ENCODE results near the gene SLC22A5.
"Not testable (repeated sequence)": the region's sequence is repeated elsewhere in the genome, so short reads cannot be mapped to it uniquely, and the experiment has no call there.

Gene SLC22A5

DNA sequence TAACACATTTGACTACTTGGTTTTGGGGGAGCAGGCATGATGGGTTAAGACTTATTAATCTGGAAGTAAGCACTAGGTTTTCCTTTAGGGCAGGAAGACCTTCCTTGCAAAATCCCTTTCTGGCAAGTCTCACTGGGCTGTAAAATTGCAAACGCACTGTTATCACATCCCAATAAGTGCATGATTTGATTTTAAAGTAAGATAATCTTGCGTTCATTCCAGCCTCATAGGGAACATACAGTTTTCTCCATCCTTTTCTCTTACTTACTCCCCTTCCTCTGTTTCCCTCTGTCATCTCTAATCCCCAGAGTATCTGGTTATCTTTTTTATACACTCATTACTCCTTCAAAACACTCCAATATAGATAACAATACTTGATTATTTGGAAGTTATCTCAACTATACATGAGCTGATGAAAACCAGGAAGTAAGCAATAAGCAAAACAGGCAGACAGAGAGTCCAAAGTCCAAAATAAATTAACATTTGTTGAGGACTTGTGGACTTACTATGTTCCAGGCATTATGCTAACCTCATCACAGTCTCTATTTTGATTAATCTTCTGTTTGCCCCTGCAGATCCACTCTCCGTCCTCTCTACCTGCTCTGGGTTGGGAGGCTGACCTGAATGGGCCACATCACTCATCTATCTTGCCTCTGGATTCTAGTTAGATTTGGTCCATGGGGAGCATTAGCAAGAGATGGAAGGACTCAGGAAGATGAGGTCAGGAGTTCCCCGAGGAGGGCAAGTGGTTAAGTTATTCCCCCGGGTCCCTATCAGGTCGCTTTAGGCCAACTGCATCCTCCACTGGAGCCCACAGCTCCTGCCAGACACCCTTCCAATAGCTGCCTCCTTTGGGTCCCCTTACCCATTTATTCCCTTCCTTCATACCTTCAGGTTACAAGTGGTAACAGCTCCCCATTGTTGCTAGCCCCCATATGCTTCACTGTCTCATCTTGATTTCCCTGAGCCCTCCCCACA, 60.2 kb downstream of the SLC22A5 start:
- no peak for DNase-seq

DNA sequence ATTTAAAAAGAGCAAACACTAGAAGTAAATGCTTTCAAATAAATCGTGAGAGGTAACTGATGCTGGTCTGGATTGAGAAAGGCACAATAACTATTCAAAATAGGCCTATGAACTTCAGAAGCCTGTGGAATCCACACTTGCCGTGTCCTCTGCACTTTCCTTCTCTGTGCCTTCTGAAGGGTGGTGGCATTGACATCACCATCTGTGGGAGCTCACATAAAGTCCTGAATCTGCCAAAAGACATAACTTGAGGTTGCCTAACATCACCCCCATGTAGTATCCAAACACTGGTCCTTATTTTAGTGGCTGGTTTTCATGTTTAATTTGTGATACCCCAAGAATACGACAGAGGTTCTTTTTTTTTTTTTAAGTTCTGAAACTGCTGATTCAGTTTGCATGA, 61.2 kb downstream of the SLC22A5 start:
- no peak for DNase-seq

DNA sequence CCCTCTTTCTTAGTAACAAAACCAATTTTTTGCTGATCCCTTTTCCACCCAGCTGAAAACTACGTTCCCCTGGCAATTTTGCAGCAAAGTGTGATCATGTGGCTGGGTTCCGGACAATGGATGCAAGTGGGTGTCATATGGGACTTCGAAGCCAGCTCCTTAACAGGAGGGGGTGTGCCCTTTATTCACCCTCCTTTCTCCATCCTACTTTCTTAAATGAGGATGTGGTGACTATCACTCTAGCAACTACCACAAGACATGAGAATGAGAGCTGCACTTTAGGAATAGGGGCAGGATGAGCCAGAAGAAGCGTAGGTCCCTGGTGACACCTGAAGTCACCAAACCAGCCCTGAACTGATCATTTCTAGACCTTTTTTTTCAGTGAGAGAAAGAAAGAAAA, 62.1 kb downstream of the SLC22A5 start:
- no peak for DNase-seq

DNA sequence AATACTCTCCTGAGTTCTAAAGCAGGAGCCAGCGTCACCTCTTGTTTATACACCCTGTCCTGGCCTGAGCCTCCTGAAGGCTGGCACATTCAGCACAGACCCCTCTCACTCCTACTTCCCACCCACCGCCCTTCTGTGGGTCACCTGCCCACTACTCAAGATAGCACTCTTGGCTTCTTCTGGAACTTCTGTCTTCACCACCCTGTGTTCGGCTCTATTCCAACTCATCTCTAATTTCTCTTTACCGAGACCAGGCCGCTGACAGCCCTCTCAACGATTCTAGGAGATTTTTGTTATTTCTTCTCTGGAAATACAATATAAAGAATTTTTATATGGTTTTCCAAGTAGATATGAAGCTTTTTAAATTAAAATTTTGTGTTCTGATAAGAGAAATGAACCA, 63.6 kb downstream of the SLC22A5 start:
- no peak for DNase-seq

DNA sequence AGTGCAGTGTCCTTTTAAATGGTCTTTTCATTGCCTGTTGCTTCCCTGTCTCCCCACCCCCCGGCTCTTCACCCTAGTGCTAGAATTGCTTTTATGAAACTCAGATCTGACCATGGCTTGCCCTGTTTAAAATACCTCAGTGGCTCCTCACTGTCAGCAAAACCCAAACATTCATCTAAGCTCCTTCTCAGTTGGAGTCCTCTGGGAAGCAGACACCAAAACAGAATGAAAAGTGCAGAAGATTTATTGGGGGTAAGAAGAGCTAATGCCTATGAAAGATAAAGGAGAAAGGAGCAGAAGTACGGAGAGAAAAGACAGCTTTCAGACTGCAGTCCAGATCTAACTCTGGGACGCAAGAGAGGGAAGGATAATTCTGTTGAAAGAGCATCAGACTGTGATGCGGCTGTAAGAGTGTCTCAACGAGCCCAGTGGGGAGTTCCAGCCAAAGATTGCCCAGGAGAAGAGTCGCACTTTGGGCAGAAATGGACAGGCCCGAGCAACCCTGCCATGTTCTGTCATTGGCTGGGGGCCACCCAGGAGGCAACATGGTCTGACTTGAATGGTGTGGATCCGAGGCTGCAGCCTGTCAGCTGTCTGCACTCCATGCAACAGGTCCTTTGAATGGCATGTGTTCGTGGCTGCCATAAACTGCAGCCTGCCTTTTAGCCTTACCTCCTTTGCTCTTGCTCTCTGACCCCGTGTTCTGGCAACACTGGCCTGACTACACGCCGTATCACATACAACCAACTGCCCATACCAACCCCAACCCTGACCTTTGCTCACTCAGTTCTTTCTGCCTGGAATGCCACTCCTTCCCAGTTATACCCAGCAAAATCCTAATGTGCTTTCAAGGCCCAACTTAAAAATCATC, 65.1 kb downstream of the SLC22A5 start:
- DNase-seq: no peak

DNA sequence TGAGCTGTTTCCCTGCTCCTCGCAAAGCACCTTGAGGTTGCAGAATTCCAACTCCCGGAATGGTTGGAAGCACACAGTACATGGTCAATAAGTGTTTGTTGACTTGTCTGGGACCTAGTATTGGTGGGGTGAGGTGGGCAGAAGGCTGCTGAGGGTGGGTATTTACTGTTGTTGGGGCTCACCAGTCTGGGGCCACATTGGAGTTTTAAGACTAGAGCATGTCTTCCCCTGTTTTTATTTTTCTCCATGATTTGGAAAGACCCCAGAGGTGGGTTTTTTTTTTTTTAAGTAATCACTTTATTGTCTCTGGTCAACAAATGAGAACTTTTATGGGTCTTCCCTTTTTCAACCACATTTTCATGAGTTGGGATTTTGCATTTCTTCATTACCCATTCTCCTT, 65.9 kb downstream of the SLC22A5 start:
- DNase-seq: no peak

DNA sequence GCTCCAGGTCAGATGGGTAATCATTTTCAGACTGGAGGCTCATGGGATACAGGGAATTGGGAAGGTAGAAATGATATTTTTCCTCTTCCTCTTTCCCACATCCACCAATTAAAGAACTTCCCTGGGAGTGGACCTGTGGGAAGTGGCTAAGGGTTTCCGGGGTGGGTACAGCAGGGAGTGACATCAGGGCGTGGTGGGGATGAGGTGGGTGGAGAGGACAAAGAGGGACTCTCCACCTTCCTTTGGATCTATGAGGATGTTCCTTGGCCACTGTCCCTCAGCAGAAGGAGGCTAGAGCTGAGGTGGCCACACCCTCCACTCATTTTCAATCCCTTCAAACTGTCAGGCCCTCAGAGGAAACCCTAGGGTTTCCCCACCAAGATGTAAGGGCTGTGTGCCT, 66.4 kb downstream of the SLC22A5 start:
- no peak for DNase-seq

DNA sequence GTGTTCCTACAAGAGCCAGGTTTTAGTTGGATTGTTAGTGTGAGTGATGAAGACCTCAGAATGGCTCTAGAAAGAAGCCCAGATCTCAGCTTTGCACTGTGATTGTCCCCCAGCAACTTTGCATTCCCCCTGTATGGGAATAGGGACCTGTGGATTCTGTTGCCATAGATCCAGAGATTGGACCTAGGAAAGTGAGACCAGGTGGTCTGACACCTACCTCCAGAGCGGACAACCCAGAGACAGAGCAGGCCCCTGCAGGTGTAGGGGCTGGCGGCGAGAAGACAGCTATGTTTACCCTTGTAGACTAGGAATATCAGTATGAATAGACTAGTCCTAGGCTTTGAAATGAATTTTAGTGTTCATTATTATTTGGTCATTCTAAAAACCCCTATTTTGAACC, 67.4 kb downstream of the SLC22A5 start:
- DNase-seq: no peak

DNA sequence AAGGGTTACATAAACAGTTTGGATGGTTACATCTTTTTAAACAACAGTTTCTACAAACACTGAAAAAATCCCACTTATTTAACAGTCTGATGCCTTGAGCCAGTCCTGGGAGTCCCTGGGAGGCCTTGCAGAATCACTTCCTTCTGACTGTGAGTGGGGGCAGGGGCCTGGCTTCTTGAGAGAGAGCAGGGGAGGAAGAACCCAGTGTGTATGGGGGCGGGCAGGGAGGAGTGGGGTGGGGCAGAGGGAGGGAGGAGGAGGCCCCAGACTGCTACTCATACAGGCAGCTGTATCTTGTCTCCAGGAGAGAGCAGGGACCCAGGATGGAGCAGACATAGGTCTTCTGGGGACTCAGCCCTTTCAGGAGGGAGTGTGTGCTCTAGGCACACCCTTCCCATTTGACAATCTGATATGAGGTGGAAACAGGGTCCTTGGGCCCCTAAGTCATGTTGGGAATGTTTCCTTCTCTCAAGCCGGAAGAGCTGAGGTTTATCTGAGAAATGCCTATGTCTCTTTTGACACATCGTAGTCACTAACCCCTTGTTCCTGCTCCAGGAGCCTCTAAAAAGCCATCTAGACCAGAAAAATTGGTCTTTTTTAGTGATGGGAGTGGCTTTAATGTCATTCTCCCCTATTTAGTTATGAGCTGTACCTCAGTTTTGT, 68.2 kb downstream of the SLC22A5 start:
- peak; percentile 29 for DNase-seq

DNA sequence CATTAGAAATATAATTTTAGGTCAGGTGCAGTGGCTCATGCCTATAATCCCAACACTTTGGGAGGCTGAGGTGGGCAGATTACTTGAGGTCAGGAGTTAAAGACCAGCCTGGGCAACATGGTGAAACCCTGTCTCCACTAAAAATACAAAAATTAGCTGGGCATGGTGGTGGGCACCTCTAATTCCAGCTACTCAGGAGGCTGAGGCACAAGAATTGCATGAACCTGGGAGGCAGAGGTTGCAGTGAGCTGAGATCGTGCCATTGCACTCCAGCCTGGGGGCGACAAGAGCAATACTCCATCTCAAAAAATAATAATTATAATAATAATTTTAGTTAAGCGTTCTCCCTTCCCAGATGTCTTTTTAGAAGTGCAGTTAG, 68.7 kb downstream of the SLC22A5 start:
- DNase-seq: not testable (repeated sequence)

DNA sequence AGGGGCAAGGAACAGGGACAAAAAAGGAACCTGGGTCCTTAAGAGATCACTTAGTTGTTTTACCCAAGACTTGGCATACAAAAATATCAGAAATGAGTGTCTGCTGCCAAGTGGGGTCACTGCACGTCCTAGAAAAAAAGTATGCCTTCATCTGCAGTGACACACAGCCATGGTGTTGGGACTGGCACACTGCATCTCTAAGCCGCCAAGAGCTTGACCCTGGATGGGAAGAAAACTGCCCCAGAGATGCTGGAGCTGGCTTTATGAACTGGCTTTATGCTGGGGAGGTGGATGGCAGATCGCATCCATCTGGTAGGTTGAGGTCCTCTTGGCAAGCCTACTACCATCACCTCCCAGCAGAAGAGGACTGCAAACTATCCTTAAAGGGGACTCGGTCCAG, 69.4 kb downstream of the SLC22A5 start:
- DNase-seq: no peak

DNA sequence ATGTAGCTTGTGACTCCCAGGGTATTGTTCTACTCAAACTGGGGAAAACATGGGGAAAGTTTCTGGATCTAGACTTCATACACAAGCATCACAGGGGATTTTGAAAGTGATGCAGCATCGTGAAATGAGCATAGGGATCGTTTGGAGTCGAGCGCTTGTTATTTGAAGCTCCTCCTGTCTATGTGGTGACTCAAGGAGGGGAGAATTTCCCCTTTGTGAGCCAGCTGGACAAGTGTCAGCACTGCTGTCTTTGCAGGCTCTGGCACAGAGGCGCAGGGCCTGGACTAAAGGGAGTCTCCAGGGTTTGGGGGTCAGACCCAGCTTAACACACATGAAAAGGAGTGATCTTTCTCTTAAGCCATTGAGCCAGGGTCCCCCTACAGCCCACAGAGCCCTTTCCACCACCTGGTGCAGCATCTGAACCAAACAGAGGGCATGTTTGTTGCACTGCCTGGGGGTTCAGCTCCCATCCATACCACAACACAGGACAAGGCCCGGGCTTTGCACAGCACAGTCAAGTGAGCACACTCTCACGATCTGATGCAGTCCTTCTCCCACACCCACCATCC, 70.1 kb downstream of the SLC22A5 start:
- DNase-seq: no peak

DNA sequence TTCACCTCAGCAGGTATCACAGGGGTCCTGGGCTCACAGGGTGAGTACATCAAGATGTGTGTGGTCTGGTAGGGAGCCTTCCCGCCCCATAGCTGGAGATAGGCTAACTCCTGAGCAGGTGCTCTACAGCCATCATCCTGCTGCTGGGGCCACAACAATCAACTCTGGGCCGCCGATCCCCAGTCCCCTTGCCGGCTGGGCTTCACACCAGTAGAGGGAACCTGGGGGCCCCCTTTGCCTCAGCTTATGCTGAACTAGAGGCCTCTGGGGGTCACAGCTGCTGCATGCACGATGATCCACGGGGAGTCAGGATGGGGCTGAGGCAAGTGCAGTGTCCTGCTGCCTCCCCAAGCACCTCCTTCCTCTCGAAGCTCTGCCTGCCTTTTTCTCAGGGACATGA, 74.6 kb downstream of the SLC22A5 start:
- no peak for DNase-seq

All from effector CD8-positive, alpha-beta T cell (primary cell).